GM10248 (cell line): ENCODE results near the gene DCPS.
"Not testable (repeated sequence)": the region's sequence is repeated elsewhere in the genome, so short reads cannot be mapped to it uniquely, and the experiment has no call there.

ENCODE experiments used
- CTCF ChIA-PET: fragments of 300-600 bp; sonication (Branson Sonifier 250); formaldehyde crosslinking; extraction: SDS; loops from one replicate; lab custom pipeline; 2021; ENCODE audit warnings: antibody characterized with exemption; lab: Yijun Ruan, JAX
- POLR2A ChIA-PET: fragments of 350-650 bp; sonication (Branson Sonifier 250); formaldehyde crosslinking; extraction: SDS; loops from one replicate; lab custom pipeline; 2020; ENCODE audit warnings: antibody characterized with exemption; lab: Yijun Ruan, JAX
- DNase-seq: peaks from one replicate; pipeline ENCODE4 v3.0.0; 2012; ENCODE audit errors: extremely low spot score
- CTCF ChIP-seq: IDR thresholded peaks from 2 replicates; pipeline ENCODE4 v1.5.1; 2012; ENCODE audit warnings: mild to moderate bottlenecking, low read depth; ENCODE audit errors: extremely low read depth, missing control alignments, control extremely low read depth

The DCPS gene

GRCh38 chr11:126297004-126297403, 6.9 kb upstream of the DCPS start:
- POLR2A ChIA-PET: no interaction called here
- CTCF ChIA-PET: interaction anchor here (0.9 to 1.7 kb wide), 2 partner anchors 10 to 13 kb away, joined by 3 to 4 read pairs; no protein-coding TSS in a partner anchor
- DNase-seq: no peak
- TF ChIP-seq CTCF: no peak

GRCh38 chr11:126304457-126305075, 706 bp downstream of the DCPS start:
- DNase-seq: no peak
- TF ChIP-seq CTCF: no peak
- CTCF ChIA-PET: interaction anchor here (1.0 to 2.4 kb wide), 3 partner anchors 14 to 176 kb away, joined by 4 to 7 read pairs (median 4); no protein-coding TSS in a partner anchor
- POLR2A ChIA-PET: interaction anchor here (1.0 kb wide), 1 partner anchor 11 kb away, joined by 3 read pairs; no protein-coding TSS in a partner anchor

- DNase-seq: peak; percentile 64
- CTCF ChIA-PET: interaction anchor here (2.4 to 2.6 kb wide), 2 partner anchors 13 to 175 kb away, joined by 6 to 7 read pairs; no protein-coding TSS in a partner anchor
- no peak for TF ChIP-seq CTCF
- POLR2A ChIA-PET: interaction anchor here (0.7 kb wide), 1 partner anchor 20 kb away, joined by 3 read pairs; no protein-coding TSS in a partner anchor
These were observed 1.8 kb downstream of the DCPS start for GRCh38 chr11:126305699-126306098.

GRCh38 chr11:126307706-126308105, 3.8 kb downstream of the DCPS start:
- peak; percentile 37 for TF ChIP-seq CTCF
- no peak for DNase-seq
- ChIA-PET CTCF (interaction anchor here (1.2 to 2.6 kb wide), 2 partner anchors 11 to 173 kb away, joined by 3 to 6 read pairs; no protein-coding TSS in a partner anchor), POLR2A (no interaction called here)

- ChIA-PET POLR2A (no interaction called here), CTCF (interaction anchor here (1.2 to 2.6 kb wide), 2 partner anchors 10 to 172 kb away, joined by 3 to 6 read pairs; no protein-coding TSS in a partner anchor)
- DNase-seq: no peak
- TF ChIP-seq CTCF: no peak
These were observed 4.4 kb downstream of the DCPS start for GRCh38 chr11:126308271-126308671.

- DNase-seq, POLR2A ChIA-PET: not testable (repeated sequence)
- CTCF ChIA-PET: interaction anchor here (1.2 kb wide), 1 partner anchor 172 kb away, joined by 3 read pairs; no protein-coding TSS in a partner anchor
These were observed 4.9 kb downstream of the DCPS start for GRCh38 chr11:126308771-126309170.
